Measurements from ENCODE around the gene ZNF593. TPM values are rescaled to one million over a fixed set of nuclear protein-coding genes. Genes with fewer than 3 reads are reported as not detected.

The ZNF593 gene
- total RNA-seq, 1 donor from 2014 or later: 83.0 TPM

GRCh38 chr1:26158271-26158907 is 11.3 kb upstream of the ZNF593 start:
- no peak for DNase-seq (ENCODE audit: low spot score)
- H3K27me3 Mint-ChIP-seq (ENCODE audit: insufficient read depth): peaks cover 63% of the 10 kb centered on the region
- H3K36me3 Mint-ChIP-seq (ENCODE audit: low read depth): no peaks in the 10 kb centered on the region
- H3K27ac Mint-ChIP-seq: no peak overlapping the region
- no peak overlapping the region for H3K4me3 Mint-ChIP-seq
- intact Hi-C loops (cut with micrococcal nuclease): no loop called here
- no peaks in the 10 kb centered on the region for H3K9me3 Mint-ChIP-seq
- H3K4me1 Mint-ChIP-seq (ENCODE audit: low read depth): peaks cover 5% of the 10 kb centered on the region

- H3K9me3 Mint-ChIP-seq: no peaks in the 10 kb centered on the region
- no peak within 1 kb of the TSS for H3K4me3 Mint-ChIP-seq
- H3K27ac Mint-ChIP-seq: no peak within 1 kb of the TSS
- peaks cover 62% of the 10 kb centered on the region for H3K27me3 Mint-ChIP-seq (ENCODE audit: insufficient read depth)
- H3K36me3 Mint-ChIP-seq (ENCODE audit: low read depth): no peaks in the 10 kb centered on the region
- peaks cover 5% of the 10 kb centered on the region for H3K4me1 Mint-ChIP-seq (ENCODE audit: low read depth)
- intact Hi-C loops (cut with micrococcal nuclease): no loop called here
- no peak for DNase-seq (ENCODE audit: low spot score)
These were observed 10.6 kb upstream of the ZNF593 start, which contains the start of gene FAM110D for GRCh38 chr1:26158908-26159742. FAM110D (plus strand) TSS chr1:26159079; CDS start chr1:26161292, 2,213 bp downstream.

- DNase-seq (ENCODE audit: low spot score): no peak
- intact Hi-C loops (cut with micrococcal nuclease): no loop called here
- no peaks in the 10 kb centered on the region for H3K9me3 Mint-ChIP-seq
- H3K36me3 Mint-ChIP-seq (ENCODE audit: low read depth): peaks cover under 1% of the 10 kb centered on the region
- no peak overlapping the region for H3K27ac Mint-ChIP-seq
- H3K4me1 Mint-ChIP-seq (ENCODE audit: low read depth): peaks cover 5% of the 10 kb centered on the region
- peaks cover 63% of the 10 kb centered on the region for H3K27me3 Mint-ChIP-seq (ENCODE audit: insufficient read depth)
- H3K4me3 Mint-ChIP-seq: no peak overlapping the region
These were observed 10.0 kb upstream of the ZNF593 start for GRCh38 chr1:26159743-26160039.

GRCh38 chr1:26160527-26161414 is 8.9 kb upstream of the ZNF593 start:
- peaks cover 55% of the 10 kb centered on the region for H3K27me3 Mint-ChIP-seq (ENCODE audit: insufficient read depth)

GRCh38 chr1:26161415-26162219 is 8.1 kb upstream of the ZNF593 start:
- H3K27ac Mint-ChIP-seq: no peak overlapping the region
- intact Hi-C loops (cut with micrococcal nuclease): no loop called here
- peaks cover 18% of the 10 kb centered on the region for H3K4me1 Mint-ChIP-seq (ENCODE audit: low read depth)
- H3K27me3 Mint-ChIP-seq (ENCODE audit: insufficient read depth): peaks cover 50% of the 10 kb centered on the region
- DNase-seq (ENCODE audit: low spot score): no peak
- no peaks in the 10 kb centered on the region for H3K9me3 Mint-ChIP-seq
- H3K36me3 Mint-ChIP-seq (ENCODE audit: low read depth): peaks cover 2% of the 10 kb centered on the region
- peak overlapping the region; percentile 56 for H3K4me3 Mint-ChIP-seq

More at GRCh38 chr1:26160527-26161414, 8.9 kb upstream of the ZNF593 start:
- intact Hi-C loops (cut with micrococcal nuclease): no loop called here
- Mint-ChIP-seq H3K36me3 (ENCODE audit: low read depth) (peaks cover 2% of the 10 kb centered on the region), H3K4me1 (ENCODE audit: low read depth) (peaks cover 12% of the 10 kb centered on the region), H3K27ac (no peak overlapping the region), H3K9me3 (no peaks in the 10 kb centered on the region), H3K4me3 (no peak overlapping the region)
- DNase-seq (ENCODE audit: low spot score): no peak

- no peaks in the 10 kb centered on the region for H3K9me3 Mint-ChIP-seq
- DNase-seq (ENCODE audit: low spot score): no peak
- peaks cover 49% of the 10 kb centered on the region for H3K27me3 Mint-ChIP-seq (ENCODE audit: insufficient read depth)
- H3K27ac Mint-ChIP-seq: no peak overlapping the region
- H3K4me3 Mint-ChIP-seq: peak overlapping the region; percentile 56
- intact Hi-C loops (cut with micrococcal nuclease): no loop called here
- H3K4me1 Mint-ChIP-seq (ENCODE audit: low read depth): peaks cover 22% of the 10 kb centered on the region
- peaks cover 2% of the 10 kb centered on the region for H3K36me3 Mint-ChIP-seq (ENCODE audit: low read depth)
These were observed 7.4 kb upstream of the ZNF593 start for GRCh38 chr1:26162220-26162709.

GRCh38 chr1:26163684-26164035 is 6.0 kb upstream of the ZNF593 start:
- Mint-ChIP-seq H3K27ac (no peak overlapping the region), H3K4me1 (ENCODE audit: low read depth) (peaks cover 22% of the 10 kb centered on the region), H3K4me3 (no peak overlapping the region), H3K9me3 (no peaks in the 10 kb centered on the region), H3K36me3 (ENCODE audit: low read depth) (peaks cover 2% of the 10 kb centered on the region), H3K27me3 (ENCODE audit: insufficient read depth) (peaks cover 42% of the 10 kb centered on the region)
- intact Hi-C loops (cut with micrococcal nuclease): loop anchor here (1.0 kb wide), 1 partner anchor 127 kb away; no protein-coding TSS in a partner anchor
- no peak for DNase-seq (ENCODE audit: low spot score)

GRCh38 chr1:26164036-26164860 is 5.5 kb upstream of the ZNF593 start:
- Mint-ChIP-seq H3K36me3 (ENCODE audit: low read depth) (peaks cover 2% of the 10 kb centered on the region), H3K4me3 (peak overlapping the region; percentile 49), H3K9me3 (no peaks in the 10 kb centered on the region), H3K27ac (no peak overlapping the region), H3K27me3 (ENCODE audit: insufficient read depth) (peaks cover 47% of the 10 kb centered on the region), H3K4me1 (ENCODE audit: low read depth) (peaks cover 22% of the 10 kb centered on the region)
- intact Hi-C loops (cut with micrococcal nuclease): loop anchor here (1.0 kb wide), 1 partner anchor 128 kb away; no protein-coding TSS in a partner anchor
- DNase-seq (ENCODE audit: low spot score): peak; percentile 41

GRCh38 chr1:26164861-26165842 is 4.6 kb upstream of the ZNF593 start:
- DNase-seq (ENCODE audit: low spot score): no peak
- Mint-ChIP-seq H3K27me3 (ENCODE audit: insufficient read depth) (peaks cover 42% of the 10 kb centered on the region), H3K4me3 (peak overlapping the region; percentile 49), H3K4me1 (ENCODE audit: low read depth) (peaks cover 23% of the 10 kb centered on the region), H3K27ac (no peak overlapping the region), H3K36me3 (ENCODE audit: low read depth) (peaks cover 2% of the 10 kb centered on the region), H3K9me3 (no peaks in the 10 kb centered on the region)
- intact Hi-C loops (cut with micrococcal nuclease): loop anchor here (1.0 kb wide), 2 partner anchors 60 to 129 kb away; no protein-coding TSS in a partner anchor

GRCh38 chr1:26166719-26167281 is 2.9 kb upstream of the ZNF593 start:
- intact Hi-C loops (cut with micrococcal nuclease): no loop called here
- H3K4me3 Mint-ChIP-seq: no peak overlapping the region
- H3K4me1 Mint-ChIP-seq (ENCODE audit: low read depth): peaks cover 34% of the 10 kb centered on the region
- peaks cover 6% of the 10 kb centered on the region for H3K36me3 Mint-ChIP-seq (ENCODE audit: low read depth)
- no peaks in the 10 kb centered on the region for H3K9me3 Mint-ChIP-seq
- peaks cover 33% of the 10 kb centered on the region for H3K27me3 Mint-ChIP-seq (ENCODE audit: insufficient read depth)
- H3K27ac Mint-ChIP-seq: no peak overlapping the region
- no peak for DNase-seq (ENCODE audit: low spot score)
